GM23338 (cell line): ENCODE data around the gene NUP205. TPM values are rescaled to one million over a fixed set of nuclear protein-coding genes. Genes with fewer than 3 reads are reported as not detected.

Experiments used
- ATAC-seq: fragments of 200-7000 bp; cut with Tn5 transposase; 3 replicates; pipeline ENCODE4 v1.9.1; 2020
- DNase-seq: peaks from one replicate; pipeline ENCODE4 v3.0.0-alpha.2; 2015; ENCODE audit warnings: low spot score
- H2AFZ ChIP-seq: fragments of 200-600 bp; sonication (generic); 2 replicates; pipeline ENCODE4 v1.8.0; 2016; ENCODE audit warnings: antibody characterized with exemption, mild to moderate bottlenecking, moderate library complexity
- H3F3A ChIP-seq: fragments of 200-600 bp; sonication (generic); replicated peaks from 2 replicates; pipeline ENCODE4 v1.8.0; 2017; ENCODE audit warnings: antibody characterized with exemption, mixed run types, low read depth
- H3K27ac ChIP-seq: fragments of 200-600 bp; sonication (generic); 2 replicates; pipeline ENCODE4 v1.6.1; 2016; ENCODE audit warnings: low read depth
- H3K27me3 ChIP-seq: fragments of 200-600 bp; sonication (generic); 2 replicates; pipeline ENCODE4 v1.8.0; 2016; ENCODE audit warnings: mild to moderate bottlenecking, mixed run types, moderate library complexity; ENCODE audit not compliant: insufficient read depth
- H3K36me3 ChIP-seq: fragments of 200-600 bp; sonication (generic); 2 replicates; pipeline ENCODE4 v1.8.0; 2016; ENCODE audit warnings: mild to moderate bottlenecking; ENCODE audit not compliant: insufficient read depth
- H3K4me1 ChIP-seq: fragments of 200-600 bp; sonication (generic); 2 replicates; pipeline ENCODE4 v1.8.0; 2016; ENCODE audit warnings: mild to moderate bottlenecking, moderate library complexity; ENCODE audit not compliant: insufficient read depth
- H3K4me2 ChIP-seq: fragments of 200-600 bp; sonication (generic); 2 replicates; pipeline ENCODE4 v1.7.1; 2017; ENCODE audit warnings: mixed run types
- H3K4me3 ChIP-seq: fragments of 200-600 bp; sonication (generic); 2 replicates; pipeline ENCODE4 v1.6.1; 2016; ENCODE audit warnings: mixed run types
- H3K79me2 ChIP-seq: fragments of 200-600 bp; sonication (generic); replicated peaks from 2 replicates; pipeline ENCODE4 v1.8.0; 2017; ENCODE audit warnings: mild to moderate bottlenecking; ENCODE audit not compliant: insufficient read depth
- H3K9me2 ChIP-seq: fragments of 200-600 bp; sonication (generic); 2 replicates; pipeline ENCODE4 v1.8.0; 2017; ENCODE audit not compliant: insufficient read depth
- H4K20me1 ChIP-seq: fragments of 200-600 bp; sonication (generic); replicated peaks from 2 replicates; pipeline ENCODE4 v1.8.0; 2017; ENCODE audit warnings: mild to moderate bottlenecking; ENCODE audit not compliant: insufficient read depth
- H3K27ac Mint-ChIP-seq: 2 replicates; pipeline ENCODE4 v1.8.0; 2020; ENCODE audit warnings: inconsistent platforms, mild to moderate bottlenecking, moderate library complexity, mixed read lengths
- H3K27me3 Mint-ChIP-seq: 3 replicates; pipeline ENCODE4 v1.8.0; 2022; ENCODE audit warnings: low read depth, mild to moderate bottlenecking, moderate library complexity, mixed read lengths, inconsistent platforms; ENCODE audit not compliant: insufficient read depth, poor library complexity
- H3K36me3 Mint-ChIP-seq: 3 replicates; pipeline ENCODE4 v1.8.0; 2021; ENCODE audit warnings: low read depth, mild to moderate bottlenecking, inconsistent platforms, moderate library complexity, mixed read lengths
- H3K4me1 Mint-ChIP-seq: 3 replicates; pipeline ENCODE4 v1.8.0; 2020; ENCODE audit warnings: mild to moderate bottlenecking, inconsistent platforms, mixed read lengths
- H3K4me3 Mint-ChIP-seq: 3 replicates; pipeline ENCODE4 v1.8.0; 2021; ENCODE audit warnings: moderate library complexity, mild to moderate bottlenecking, inconsistent platforms, mixed read lengths
- H3K9me3 Mint-ChIP-seq: 3 replicates; pipeline ENCODE4 v1.8.0; 2020; ENCODE audit warnings: moderate library complexity, mild to moderate bottlenecking, inconsistent platforms, mixed read lengths
- CREB1 ChIP-seq: fragments of 250-450 bp; sonication (Bioruptor Pico); IDR thresholded peaks from 2 replicates; pipeline ENCODE4 v1.5.0; 2020; ENCODE audit warnings: low read depth, mild to moderate bottlenecking, moderate library complexity
- ETS1 ChIP-seq: IDR thresholded peaks from 2 replicates; pipeline ENCODE4 v1.6.1; 2016; ENCODE audit warnings: antibody characterized with exemption
- JUNB ChIP-seq: IDR thresholded peaks from one replicate; pipeline ENCODE4 v1.6.1; 2016; ENCODE audit warnings: antibody characterized with exemption; ENCODE audit not compliant: unreplicated experiment
- NANOG ChIP-seq: IDR thresholded peaks from 2 replicates; pipeline ENCODE4 v1.6.1; 2016; ENCODE audit warnings: antibody characterized with exemption, borderline replicate concordance
- POLR2AphosphoS5 ChIP-seq: IDR thresholded peaks from 2 replicates; pipeline ENCODE4 v1.6.1; 2016; ENCODE audit warnings: antibody characterized with exemption, low read depth
- ZNF114 ChIP-seq: fragments of 250-450 bp; sonication (Bioruptor Pico); IDR thresholded peaks from 2 replicates; pipeline ENCODE4 v1.5.0; 2020; ENCODE audit warnings: mild to moderate bottlenecking, moderate library complexity
- ZNF331 ChIP-seq: fragments of 250-450 bp; sonication (Bioruptor Pico); IDR thresholded peaks from 2 replicates; pipeline ENCODE4 v1.5.0; 2020; ENCODE audit warnings: low read depth, mild to moderate bottlenecking, moderate library complexity
- ZNF462 ChIP-seq: fragments of 250-450 bp; sonication (Bioruptor Pico); IDR thresholded peaks from 2 replicates; pipeline ENCODE4 v1.5.0; 2020; ENCODE audit warnings: mild to moderate bottlenecking, moderate library complexity
- long read RNA-seq: library from polyadenylated mRNA; unstranded; transcript quantifications from one replicate; pipeline ENCODE4 v2.0.0, GENCODE V29; 2020; ENCODE audit not compliant: unreplicated experiment
- polyA plus RNA-seq: library from polyadenylated mRNA; unstranded; fragments of >200 nt; fragmentation: Nextera tagmentation; extraction: Ambion mirVana; gene quantifications from 2 replicates; pipeline ENCODE4 v1.2.1, GENCODE V29; 2016
- total RNA-seq: library from RNA; depleted of rRNA; stranded (reverse); fragments of >200 nt; shearing (Covaris generic); gene quantifications from 2 replicates; pipeline ENCODE4 v1.2.3, GENCODE V29; 2014; rRNA removed

Gene NUP205
- total RNA-seq (193 and 212 TPM in 2 replicates), polyA plus RNA-seq (150 and 152 TPM in 2 replicates)
- long read RNA-seq, partial matches to known transcripts: 6 of 7 reads
- long read RNA-seq, other reads (novel, unspliced or antisense): 1 of 7 reads

- Histone ChIP-seq H3K9me2 (no peaks in the 10 kb centered on the region), H3K27ac (peak within 1 kb of the TSS; percentile 96), H3K36me3 (no peaks in the 10 kb centered on the region), H3K79me2 (peaks cover 44% of the 10 kb centered on the region), H3K4me2 (peak within 1 kb of the TSS; percentile 74), H4K20me1 (no peaks in the 10 kb centered on the region), H3K4me3 (peak within 1 kb of the TSS; percentile 91), H3F3A (peaks cover 3% of the 10 kb centered on the region; the same call in 1 of the 2 replicates), H2AFZ (0 out of 2 replicates have a peak within 1 kb of the TSS, but pooled peaks have one; percentile 0), H3K27me3 (no peaks in the 10 kb centered on the region), H3K4me1 (peaks cover 36% of the 10 kb centered on the region)
- H3K27ac Mint-ChIP-seq: no peak within 1 kb of the TSS
- peak; percentile 73 for ATAC-seq
- peaks cover 3% of the 10 kb centered on the region for H3K27me3 Mint-ChIP-seq
- peaks cover 2% of the 10 kb centered on the region; the same call in 1 of the 3 replicates for H3K9me3 Mint-ChIP-seq
- no peak within 1 kb of the TSS for H3K4me3 Mint-ChIP-seq
- peaks cover 11% of the 10 kb centered on the region for H3K36me3 Mint-ChIP-seq
- H3K4me1 Mint-ChIP-seq: peaks cover 20% of the 10 kb centered on the region
- TF ChIP-seq JUNB (no peak), POLR2AphosphoS5 (peak; percentile 94), CREB1 (peak; percentile 87), ETS1 (peak; percentile 89; the same call in 1 of the 2 replicates)
- peak; percentile 86 for DNase-seq
These were observed at the start of gene NUP205 for GRCh38 chr7:135557455-135558336. Gene NUP205 (plus strand): TSS chr7:135557917. CDS start chr7:135557945, 28 bp downstream.

GRCh38 chr7:135508883-135509588 lies 48.7 kb upstream of the NUP205 start:
- H4K20me1 ChIP-seq: peaks cover 25% of the 10 kb centered on the region
- peak overlapping the region; percentile 97 for H2AFZ ChIP-seq
- peaks cover 10% of the 10 kb centered on the region; the same call in 1 of the 2 replicates for H3K4me1 ChIP-seq
- no peaks in the 10 kb centered on the region for H3K9me2 ChIP-seq
- DNase-seq (peak; percentile 26), ATAC-seq (peak; percentile 4)
- no peak overlapping the region for H3K27ac Mint-ChIP-seq
- H3K27me3 Mint-ChIP-seq: peaks cover 5% of the 10 kb centered on the region
- no peak for TF ChIP-seq JUNB
- no peak for TF ChIP-seq NANOG
- TF ChIP-seq ZNF462 (CRISPR knock-in tag): no peak
- no peak for TF ChIP-seq POLR2AphosphoS5
- TF ChIP-seq ZNF331 (CRISPR knock-in tag): no peak
- no peak for TF ChIP-seq ZNF114
- peaks cover 11% of the 10 kb centered on the region; the same call in 2 of the 3 replicates for H3K4me1 Mint-ChIP-seq
- no peaks in the 10 kb centered on the region for H3K36me3 ChIP-seq
- H3K4me3 Mint-ChIP-seq: no peak overlapping the region
- H3K9me3 Mint-ChIP-seq: no peaks in the 10 kb centered on the region
- no peaks in the 10 kb centered on the region for H3F3A ChIP-seq
- no peaks in the 10 kb centered on the region for H3K36me3 Mint-ChIP-seq
- H3K27ac ChIP-seq: peak overlapping the region; percentile 98
- H3K4me2 ChIP-seq: peak overlapping the region; percentile 95
- H3K4me3 ChIP-seq: peak overlapping the region; percentile 78
- H3K79me2 ChIP-seq: peaks cover 52% of the 10 kb centered on the region
- H3K27me3 ChIP-seq: no peaks in the 10 kb centered on the region
